Measurements from ENCODE around the gene NLRP12.
A peak's percentile ranks its signal among the peaks of the same experiment; 100 is the strongest.
"Not testable (repeated sequence)": the region's sequence is repeated elsewhere in the genome, so short reads cannot be mapped to it uniquely, and the experiment has no call there.

The NLRP12 gene, protein sequence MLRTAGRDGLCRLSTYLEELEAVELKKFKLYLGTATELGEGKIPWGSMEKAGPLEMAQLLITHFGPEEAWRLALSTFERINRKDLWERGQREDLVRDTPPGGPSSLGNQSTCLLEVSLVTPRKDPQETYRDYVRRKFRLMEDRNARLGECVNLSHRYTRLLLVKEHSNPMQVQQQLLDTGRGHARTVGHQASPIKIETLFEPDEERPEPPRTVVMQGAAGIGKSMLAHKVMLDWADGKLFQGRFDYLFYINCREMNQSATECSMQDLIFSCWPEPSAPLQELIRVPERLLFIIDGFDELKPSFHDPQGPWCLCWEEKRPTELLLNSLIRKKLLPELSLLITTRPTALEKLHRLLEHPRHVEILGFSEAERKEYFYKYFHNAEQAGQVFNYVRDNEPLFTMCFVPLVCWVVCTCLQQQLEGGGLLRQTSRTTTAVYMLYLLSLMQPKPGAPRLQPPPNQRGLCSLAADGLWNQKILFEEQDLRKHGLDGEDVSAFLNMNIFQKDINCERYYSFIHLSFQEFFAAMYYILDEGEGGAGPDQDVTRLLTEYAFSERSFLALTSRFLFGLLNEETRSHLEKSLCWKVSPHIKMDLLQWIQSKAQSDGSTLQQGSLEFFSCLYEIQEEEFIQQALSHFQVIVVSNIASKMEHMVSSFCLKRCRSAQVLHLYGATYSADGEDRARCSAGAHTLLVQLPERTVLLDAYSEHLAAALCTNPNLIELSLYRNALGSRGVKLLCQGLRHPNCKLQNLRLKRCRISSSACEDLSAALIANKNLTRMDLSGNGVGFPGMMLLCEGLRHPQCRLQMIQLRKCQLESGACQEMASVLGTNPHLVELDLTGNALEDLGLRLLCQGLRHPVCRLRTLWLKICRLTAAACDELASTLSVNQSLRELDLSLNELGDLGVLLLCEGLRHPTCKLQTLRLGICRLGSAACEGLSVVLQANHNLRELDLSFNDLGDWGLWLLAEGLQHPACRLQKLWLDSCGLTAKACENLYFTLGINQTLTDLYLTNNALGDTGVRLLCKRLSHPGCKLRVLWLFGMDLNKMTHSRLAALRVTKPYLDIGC

DNA sequence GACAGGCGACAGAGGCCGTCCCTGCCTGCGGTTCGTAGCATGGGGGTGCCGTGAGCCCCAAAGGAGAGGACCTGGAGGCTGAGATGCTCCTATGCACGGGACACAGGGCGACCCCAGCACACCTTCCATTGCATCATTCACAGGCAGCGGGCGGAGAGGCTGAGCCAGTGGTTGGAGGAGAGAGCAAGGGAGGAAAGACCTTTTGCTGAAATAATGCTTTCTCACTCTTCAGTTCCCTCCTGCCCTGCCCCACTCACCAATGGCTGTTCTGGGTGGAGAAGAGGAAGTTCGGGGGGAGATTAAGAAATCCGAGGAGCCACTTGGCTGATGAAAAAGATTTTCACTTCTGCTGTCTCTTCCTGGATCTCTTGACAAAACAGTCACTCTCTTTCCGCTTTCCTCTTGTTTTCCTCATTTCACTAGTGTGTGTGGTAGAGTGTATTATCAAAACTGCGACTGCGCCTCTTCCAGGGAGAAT, at the start of gene NLRP12:
TSS of gene NLRP12 (minus strand) at position 181 of the 478 bp plus-strand sequence. CDS start at position 41, 140 bp downstream.
- CTCF ChIA-PET, result no interaction called here
- TF ChIP-seq, protein P1, sequence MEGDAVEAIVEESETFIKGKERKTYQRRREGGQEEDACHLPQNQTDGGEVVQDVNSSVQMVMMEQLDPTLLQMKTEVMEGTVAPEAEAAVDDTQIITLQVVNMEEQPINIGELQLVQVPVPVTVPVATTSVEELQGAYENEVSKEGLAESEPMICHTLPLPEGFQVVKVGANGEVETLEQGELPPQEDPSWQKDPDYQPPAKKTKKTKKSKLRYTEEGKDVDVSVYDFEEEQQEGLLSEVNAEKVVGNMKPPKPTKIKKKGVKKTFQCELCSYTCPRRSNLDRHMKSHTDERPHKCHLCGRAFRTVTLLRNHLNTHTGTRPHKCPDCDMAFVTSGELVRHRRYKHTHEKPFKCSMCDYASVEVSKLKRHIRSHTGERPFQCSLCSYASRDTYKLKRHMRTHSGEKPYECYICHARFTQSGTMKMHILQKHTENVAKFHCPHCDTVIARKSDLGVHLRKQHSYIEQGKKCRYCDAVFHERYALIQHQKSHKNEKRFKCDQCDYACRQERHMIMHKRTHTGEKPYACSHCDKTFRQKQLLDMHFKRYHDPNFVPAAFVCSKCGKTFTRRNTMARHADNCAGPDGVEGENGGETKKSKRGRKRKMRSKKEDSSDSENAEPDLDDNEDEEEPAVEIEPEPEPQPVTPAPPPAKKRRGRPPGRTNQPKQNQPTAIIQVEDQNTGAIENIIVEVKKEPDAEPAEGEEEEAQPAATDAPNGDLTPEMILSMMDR (IDR thresholded peaks at IDR 0.05; ENCODE audit: insufficient read depth, low read length, missing control alignments), result no peak
- POLR2A ChIA-PET, result no interaction called here
- no peak within 1 kb of the TSS for H3K4me3 ChIP-seq (ENCODE audit: low read depth, low read length)
- DNase-seq (ENCODE audit: low read depth, low spot score), result no peak

DNA sequence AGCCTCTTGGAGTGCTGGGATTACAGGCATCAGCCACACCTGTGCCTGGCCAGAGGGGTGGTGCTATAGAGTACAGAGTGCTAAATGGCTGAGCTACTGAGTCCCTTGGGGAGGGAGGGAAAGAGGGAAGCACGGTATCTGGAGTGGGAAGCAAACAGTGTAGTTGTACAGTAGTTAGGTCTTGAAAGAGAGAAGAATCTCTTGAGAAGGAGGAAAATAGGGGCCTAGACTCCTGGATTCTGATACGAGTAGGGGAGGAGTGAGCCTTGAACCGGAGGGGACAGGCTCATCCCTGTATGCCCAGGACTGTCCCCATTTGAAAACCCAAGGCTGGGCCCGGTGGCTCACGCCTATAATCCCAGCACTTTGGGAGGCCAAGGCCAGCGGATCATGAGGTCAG, 48.6 kb upstream of the NLRP12 start:
- CTCF ChIA-PET, result interaction anchor here (1.1 kb wide), 1 partner anchor 34 kb away, joined by 3 read pairs; no protein-coding TSS in a partner anchor
- DNase-seq (ENCODE audit: low read depth, low spot score), result no peak
- POLR2A ChIA-PET, result interaction anchor here (1.6 kb wide), 1 partner anchor 238 kb away, joined by 5 read pairs; no protein-coding TSS in a partner anchor
- no peak overlapping the region for H3K4me3 ChIP-seq (ENCODE audit: low read depth, low read length)
- TF ChIP-seq, protein P1 (IDR thresholded peaks at IDR 0.05; ENCODE audit: insufficient read depth, low read length, missing control alignments), result no peak

DNA sequence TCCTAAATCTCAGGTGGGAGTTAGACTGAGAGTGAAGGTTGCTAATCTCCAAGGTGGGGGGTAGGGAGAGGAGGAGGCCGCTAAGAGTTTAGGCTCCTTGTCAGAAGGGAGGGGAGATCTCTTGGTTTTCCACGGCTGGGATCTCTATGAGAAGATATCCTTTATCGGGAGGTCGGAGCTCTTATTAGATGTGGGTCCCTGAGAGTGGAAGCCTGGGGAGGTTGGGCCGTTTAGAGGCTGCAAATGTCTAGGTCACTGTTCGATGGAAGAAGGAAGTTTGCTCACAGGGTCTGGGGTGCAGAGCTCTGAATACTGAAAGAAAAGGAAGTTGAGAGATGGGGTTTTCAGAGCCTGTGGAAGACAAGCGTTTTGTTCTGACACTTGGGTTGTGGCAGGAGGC, 47.3 kb upstream of the NLRP12 start:
- DNase-seq (ENCODE audit: low read depth, low spot score), result no peak
- H3K4me3 ChIP-seq (ENCODE audit: low read depth, low read length), result no peak overlapping the region
- TF ChIP-seq, protein P1 (IDR thresholded peaks at IDR 0.05; ENCODE audit: insufficient read depth, low read length, missing control alignments), result no peak
- ChIA-PET POLR2A (no interaction called here), CTCF (interaction anchor here (1.7 kb wide), 1 partner anchor 28 kb away, joined by 5 read pairs; no protein-coding TSS in a partner anchor)

DNA sequence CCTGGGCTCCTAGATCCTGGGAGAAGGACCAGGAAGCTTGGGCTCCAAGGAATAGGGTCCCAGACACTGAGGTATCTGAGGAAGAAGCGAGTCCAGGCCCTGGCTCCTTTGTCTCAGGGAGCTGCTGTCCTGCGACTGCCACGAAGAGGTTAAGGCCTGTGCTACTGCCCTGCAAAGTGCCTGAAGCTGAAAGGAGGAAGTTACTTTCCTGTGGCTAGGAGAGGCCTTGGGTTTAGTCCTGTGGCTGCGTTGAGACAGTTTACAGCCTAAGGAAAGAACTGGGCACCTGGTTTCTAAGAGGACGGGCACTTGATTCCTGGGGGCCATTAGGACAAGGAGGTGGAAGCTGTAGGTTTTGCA, 46.4 kb upstream of the NLRP12 start:
- ChIA-PET CTCF (interaction anchor here (1.3 to 1.7 kb wide), 2 partner anchors 8 to 27 kb away, joined by 5 read pairs; no protein-coding TSS in a partner anchor), POLR2A (no interaction called here)
- H3K4me3 ChIP-seq (ENCODE audit: low read depth, low read length), result peak overlapping the region; percentile 46
- TF ChIP-seq, protein P1 (IDR thresholded peaks at IDR 0.05; ENCODE audit: insufficient read depth, low read length, missing control alignments), result no peak
- no peak for DNase-seq (ENCODE audit: low read depth, low spot score)

DNA sequence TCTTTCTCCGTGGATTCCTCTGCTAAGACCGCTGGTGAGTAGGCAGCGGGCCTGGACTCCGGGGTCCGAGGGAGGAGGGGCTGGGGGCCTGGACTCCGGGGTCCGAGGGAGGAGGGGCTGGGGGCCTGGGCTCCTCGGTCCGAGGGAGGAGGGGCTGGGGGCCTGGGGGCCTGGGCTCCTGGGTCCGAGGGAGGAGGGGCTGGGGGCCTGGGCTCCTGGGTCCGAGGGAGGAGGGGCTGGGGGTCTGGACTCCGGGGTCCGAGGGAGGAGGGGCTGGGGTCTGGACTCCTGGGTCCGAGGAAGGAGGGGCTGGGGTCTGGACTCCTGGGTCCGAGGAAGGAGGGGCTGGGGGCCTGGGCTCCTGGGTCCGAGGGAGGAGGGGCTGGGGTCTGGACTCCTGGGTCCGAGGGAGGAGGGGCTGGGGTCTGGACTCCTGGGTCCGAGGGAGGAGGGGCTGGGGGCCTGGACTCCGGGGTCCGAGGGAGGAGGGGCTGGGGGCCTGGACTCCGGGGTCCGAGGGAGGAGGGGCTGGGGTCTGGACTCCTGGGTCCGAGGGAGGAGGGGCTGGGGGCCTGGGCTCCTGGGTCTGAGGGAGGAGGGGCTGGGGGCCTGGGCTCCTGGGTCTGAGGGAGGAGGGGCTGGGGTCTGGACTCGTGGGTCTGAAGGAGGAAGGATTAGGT, 45.8 kb upstream of the NLRP12 start:
- CTCF ChIA-PET, result interaction anchor here (1.3 to 1.7 kb wide), 2 partner anchors 9 to 26 kb away, joined by 5 read pairs; no protein-coding TSS in a partner anchor
- DNase-seq (ENCODE audit: low read depth, low spot score); POLR2A ChIA-PET: not testable (repeated sequence)
- peak overlapping the region; percentile 99 for H3K4me3 ChIP-seq (ENCODE audit: low read depth, low read length)
